Testis (tissue), 3 donors: ENCODE measurements around the gene ABCA8. TPM values are rescaled to one million over a fixed set of nuclear protein-coding genes. Genes with fewer than 3 reads are reported as not detected.

Experiments used
- DNase-seq: peaks from one replicate; pipeline ENCODE4 v3.0.0-alpha.2; 2019
- H3K27ac ChIP-seq, 2 donors: fragments of 200-600 bp; sonication (generic); one replicate each; pipeline ENCODE4 v1.5.1; 2019
- H3K27me3 ChIP-seq: fragments of 200-600 bp; sonication (generic); one replicate; pipeline ENCODE4 v1.5.1; 2019
- H3K36me3 ChIP-seq: fragments of 200-600 bp; sonication (generic); one replicate; pipeline ENCODE4 v1.5.1; 2017; ENCODE audit warnings: low read depth; ENCODE audit errors: missing control alignments
- H3K4me1 ChIP-seq: fragments of 200-600 bp; sonication (generic); one replicate; pipeline ENCODE4 v1.5.1; 2019
- H3K4me3 ChIP-seq, 2 donors: fragments of 200-600 bp; sonication (generic); one replicate each; pipeline ENCODE4 v1.5.1; 2017 to 2019
- H3K9me3 ChIP-seq: fragments of 200-600 bp; sonication (generic); one replicate; pipeline ENCODE4 v1.5.1; 2017
- CTCF ChIP-seq, 3 experiments: fragments of 450-650 bp in 2 of 3; fragments of 200-600 bp in 1 of 3; sonication (generic) in 1 of 3; IDR thresholded peaks; one replicate each; pipeline ENCODE4 v1.5.1; 2016 to 2019; ENCODE audit warnings: antibody characterized with exemption in 3 of 3, mild to moderate bottlenecking in 2 of 3, moderate library complexity in 1 of 3
- POLR2A ChIP-seq: fragments of 450-650 bp; IDR thresholded peaks from one replicate; pipeline ENCODE4 v1.6.1; 2017; ENCODE audit warnings: antibody characterized with exemption, mild to moderate bottlenecking, moderate library complexity
- WGBS, 2 donors: methylation state at CpG; one replicate each; pipeline ENCODE4 v1.1.5; 2018; 5-methylcytosine and 5-hydroxymethylcytosine counted together
- intact Hi-C: fragments of 100-400 bp; cut with DNase I; formaldehyde crosslinking; loops from one replicate; pipeline ENCODE4 v1.15.1; 2023; ENCODE audit warnings: low total_unique reads
- polyA plus RNA-seq: library from polyadenylated mRNA; stranded (reverse); fragments of 350-450 nt; fragmentation: Illumina TruSeq; extraction: RNeasy Lipid Tissue Mini Kit (QIAGEN cat#74804); gene quantifications from one replicate; pipeline ENCODE4 v1.2.3, GENCODE V29; 2014; ENCODE audit warnings: low read depth, low replicate concordance; ENCODE audit not compliant: insufficient read depth
- total RNA-seq, 2 donors: library from RNA; depleted of rRNA; stranded (reverse); fragments of >200 nt; gene quantifications; one replicate each; pipeline ENCODE4 v1.2.3, GENCODE V29; 2016

The ABCA8 gene
- total and polyA plus RNA-seq, 3 donors from 2014 or later: 45.6 to 249 (median 188) TPM

GRCh38 chr17:68981288-68981687 is 26.1 kb upstream of the ABCA8 start:
- 60 to 70% methylated on average over 2 of the region's 2 CpGs for WGBS, 2 donors
- H3K4me3 ChIP-seq: no peak overlapping the region
- no peaks in the 10 kb centered on the region for H3K36me3 ChIP-seq
- no peak for TF ChIP-seq POLR2A
- TF ChIP-seq CTCF (IDR thresholded peaks at IDR 0.05): no peak
- H3K27me3 ChIP-seq: no peaks in the 10 kb centered on the region
- H3K27ac ChIP-seq: no peak overlapping the region
- intact Hi-C loops: no loop called here
- H3K4me1 ChIP-seq: no peaks in the 10 kb centered on the region
- no peaks in the 10 kb centered on the region for H3K9me3 ChIP-seq
- no peak for DNase-seq

GRCh38 chr17:68973098-68973846 is 18.1 kb upstream of the ABCA8 start:
- Histone ChIP-seq H3K9me3 (no peaks in the 10 kb centered on the region), H3K36me3 (no peaks in the 10 kb centered on the region), H3K27me3 (no peaks in the 10 kb centered on the region), H3K4me1 (no peaks in the 10 kb centered on the region), H3K27ac (no peak overlapping the region), H3K4me3 (no peak overlapping the region)
- no peak for DNase-seq
- TF ChIP-seq POLR2A (no peak), CTCF (IDR thresholded peaks at IDR 0.05) (no peak)
- intact Hi-C loops: loop anchor here (10.0 kb wide), 1 partner anchor 198 kb away; no protein-coding TSS in a partner anchor
- 49 to 70% methylated on average over 3 of the region's 3 CpGs for WGBS, 2 donors

- peak; percentile 38 for DNase-seq
- Histone ChIP-seq H3K27me3 (no peaks in the 10 kb centered on the region), H3K27ac (no peak overlapping the region), H3K4me3 (no peak overlapping the region), H3K9me3 (no peaks in the 10 kb centered on the region), H3K4me1 (no peaks in the 10 kb centered on the region), H3K36me3 (no peaks in the 10 kb centered on the region)
- intact Hi-C loops: loop anchor here (10.0 kb wide), 1 partner anchor 197 kb away; no protein-coding TSS in a partner anchor
- no peak for TF ChIP-seq POLR2A
- peak; percentile 75 to 82 (median 81) for TF ChIP-seq CTCF (IDR thresholded peaks at IDR 0.05)
- WGBS, 2 donors: 56 to 62% methylated on average over 4 of the region's 4 CpGs
Measured at GRCh38 chr17:68972119-68972704, 17.0 kb upstream of the ABCA8 start.

GRCh38 chr17:68969101-68969500 is 13.9 kb upstream of the ABCA8 start:
- no peak overlapping the region for H3K27ac ChIP-seq
- H3K4me1 ChIP-seq: no peaks in the 10 kb centered on the region
- intact Hi-C loops: no loop called here
- no peaks in the 10 kb centered on the region for H3K36me3 ChIP-seq
- WGBS, 2 donors: 89 to 94% methylated on average over 5 of the region's 5 CpGs
- H3K4me3 ChIP-seq: no peak overlapping the region
- H3K27me3 ChIP-seq: no peaks in the 10 kb centered on the region
- TF ChIP-seq CTCF (IDR thresholded peaks at IDR 0.05) (no peak), POLR2A (no peak)
- DNase-seq: no peak
- H3K9me3 ChIP-seq: no peaks in the 10 kb centered on the region
